ENCODE results near the gene CDO1. TPM values are rescaled to one million over a fixed set of nuclear protein-coding genes. Genes with fewer than 3 reads are reported as not detected.

Gene CDO1
- total and polyA plus RNA-seq, 2 experiments from 2014 or later, result 24.5 to 29.2 TPM

DNA sequence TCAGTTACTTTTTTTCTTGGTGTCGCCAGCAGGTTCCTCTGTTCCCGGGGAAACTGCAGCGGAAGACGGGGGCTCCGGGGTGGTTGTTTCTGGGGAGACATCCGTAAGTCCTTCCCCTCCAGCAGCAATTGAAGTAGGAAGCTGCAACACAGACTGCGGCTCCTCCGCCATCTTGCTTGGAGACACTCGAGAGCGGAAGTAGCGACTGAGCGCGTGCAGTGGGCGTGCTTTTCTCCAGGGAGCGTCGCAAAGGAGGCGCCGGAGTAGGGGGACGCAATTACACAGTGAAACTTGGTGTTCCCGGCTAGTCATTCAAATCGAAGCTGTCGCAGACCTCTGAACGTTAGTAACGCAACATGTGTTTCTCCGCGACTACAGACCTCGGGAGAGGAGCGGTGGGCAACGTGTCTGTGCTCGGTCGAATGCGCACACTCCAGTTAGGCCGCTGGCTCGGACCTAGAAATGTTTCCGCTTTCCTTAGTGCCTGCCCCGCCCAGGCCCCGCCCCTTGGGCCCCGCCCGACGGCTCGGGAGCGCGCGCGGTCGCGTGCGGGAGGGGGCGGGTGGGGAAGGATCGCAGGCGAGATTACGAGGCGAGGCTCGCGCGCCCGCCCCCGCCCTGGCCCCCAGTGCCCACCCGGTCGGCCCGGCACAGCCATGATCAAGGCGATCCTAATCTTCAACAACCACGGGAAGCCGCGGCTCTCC lies 25.1 kb upstream of the CDO1 start, which contains the start of the genes AP3S1 and ATG12:
Gene AP3S1 (plus strand): TSS at position 554 of the 707 bp plus-strand sequence. CDS start 103 bp downstream, at position 657.
Gene ATG12 (minus strand): TSS at position 184 of the 707 bp plus-strand sequence. CDS start 13 bp downstream, at position 171.
- peak within 1 kb of the TSS; percentile 98 for H3K4me2 ChIP-seq
- H3K79me2 ChIP-seq (replicated peaks; ENCODE audit: insufficient read depth), result peaks cover 91% of the 10 kb centered on the region
- peak within 1 kb of the TSS; percentile 83 for H2AFZ ChIP-seq
- Mint-ChIP-seq H3K4me3 (peak within 1 kb of the TSS; percentile 97), H3K9me3 (no peaks in the 10 kb centered on the region), H3K4me1 (peaks cover 33% of the 10 kb centered on the region), H3K36me3 (ENCODE audit: low read depth) (peaks cover 14% of the 10 kb centered on the region), H3K27me3 (ENCODE audit: insufficient read depth, low read depth, poor library complexity) (peaks cover 6% of the 10 kb centered on the region), H3K27ac (peak within 1 kb of the TSS; percentile 99)
- peak within 1 kb of the TSS; percentile 91 for H3K27ac ChIP-seq (ENCODE audit: low read depth)
- H3F3A ChIP-seq (replicated peaks; ENCODE audit: low read depth), result no peaks in the 10 kb centered on the region
- H4K20me1 ChIP-seq (replicated peaks; ENCODE audit: insufficient read depth), result peaks cover 34% of the 10 kb centered on the region
- H3K4me1 ChIP-seq (ENCODE audit: insufficient read depth), result peaks cover 20% of the 10 kb centered on the region
- peaks cover 11% of the 10 kb centered on the region for H3K27me3 ChIP-seq (ENCODE audit: insufficient read depth)
- ATAC-seq, result peak; percentile 85
- TF ChIP-seq, protein P1, sequence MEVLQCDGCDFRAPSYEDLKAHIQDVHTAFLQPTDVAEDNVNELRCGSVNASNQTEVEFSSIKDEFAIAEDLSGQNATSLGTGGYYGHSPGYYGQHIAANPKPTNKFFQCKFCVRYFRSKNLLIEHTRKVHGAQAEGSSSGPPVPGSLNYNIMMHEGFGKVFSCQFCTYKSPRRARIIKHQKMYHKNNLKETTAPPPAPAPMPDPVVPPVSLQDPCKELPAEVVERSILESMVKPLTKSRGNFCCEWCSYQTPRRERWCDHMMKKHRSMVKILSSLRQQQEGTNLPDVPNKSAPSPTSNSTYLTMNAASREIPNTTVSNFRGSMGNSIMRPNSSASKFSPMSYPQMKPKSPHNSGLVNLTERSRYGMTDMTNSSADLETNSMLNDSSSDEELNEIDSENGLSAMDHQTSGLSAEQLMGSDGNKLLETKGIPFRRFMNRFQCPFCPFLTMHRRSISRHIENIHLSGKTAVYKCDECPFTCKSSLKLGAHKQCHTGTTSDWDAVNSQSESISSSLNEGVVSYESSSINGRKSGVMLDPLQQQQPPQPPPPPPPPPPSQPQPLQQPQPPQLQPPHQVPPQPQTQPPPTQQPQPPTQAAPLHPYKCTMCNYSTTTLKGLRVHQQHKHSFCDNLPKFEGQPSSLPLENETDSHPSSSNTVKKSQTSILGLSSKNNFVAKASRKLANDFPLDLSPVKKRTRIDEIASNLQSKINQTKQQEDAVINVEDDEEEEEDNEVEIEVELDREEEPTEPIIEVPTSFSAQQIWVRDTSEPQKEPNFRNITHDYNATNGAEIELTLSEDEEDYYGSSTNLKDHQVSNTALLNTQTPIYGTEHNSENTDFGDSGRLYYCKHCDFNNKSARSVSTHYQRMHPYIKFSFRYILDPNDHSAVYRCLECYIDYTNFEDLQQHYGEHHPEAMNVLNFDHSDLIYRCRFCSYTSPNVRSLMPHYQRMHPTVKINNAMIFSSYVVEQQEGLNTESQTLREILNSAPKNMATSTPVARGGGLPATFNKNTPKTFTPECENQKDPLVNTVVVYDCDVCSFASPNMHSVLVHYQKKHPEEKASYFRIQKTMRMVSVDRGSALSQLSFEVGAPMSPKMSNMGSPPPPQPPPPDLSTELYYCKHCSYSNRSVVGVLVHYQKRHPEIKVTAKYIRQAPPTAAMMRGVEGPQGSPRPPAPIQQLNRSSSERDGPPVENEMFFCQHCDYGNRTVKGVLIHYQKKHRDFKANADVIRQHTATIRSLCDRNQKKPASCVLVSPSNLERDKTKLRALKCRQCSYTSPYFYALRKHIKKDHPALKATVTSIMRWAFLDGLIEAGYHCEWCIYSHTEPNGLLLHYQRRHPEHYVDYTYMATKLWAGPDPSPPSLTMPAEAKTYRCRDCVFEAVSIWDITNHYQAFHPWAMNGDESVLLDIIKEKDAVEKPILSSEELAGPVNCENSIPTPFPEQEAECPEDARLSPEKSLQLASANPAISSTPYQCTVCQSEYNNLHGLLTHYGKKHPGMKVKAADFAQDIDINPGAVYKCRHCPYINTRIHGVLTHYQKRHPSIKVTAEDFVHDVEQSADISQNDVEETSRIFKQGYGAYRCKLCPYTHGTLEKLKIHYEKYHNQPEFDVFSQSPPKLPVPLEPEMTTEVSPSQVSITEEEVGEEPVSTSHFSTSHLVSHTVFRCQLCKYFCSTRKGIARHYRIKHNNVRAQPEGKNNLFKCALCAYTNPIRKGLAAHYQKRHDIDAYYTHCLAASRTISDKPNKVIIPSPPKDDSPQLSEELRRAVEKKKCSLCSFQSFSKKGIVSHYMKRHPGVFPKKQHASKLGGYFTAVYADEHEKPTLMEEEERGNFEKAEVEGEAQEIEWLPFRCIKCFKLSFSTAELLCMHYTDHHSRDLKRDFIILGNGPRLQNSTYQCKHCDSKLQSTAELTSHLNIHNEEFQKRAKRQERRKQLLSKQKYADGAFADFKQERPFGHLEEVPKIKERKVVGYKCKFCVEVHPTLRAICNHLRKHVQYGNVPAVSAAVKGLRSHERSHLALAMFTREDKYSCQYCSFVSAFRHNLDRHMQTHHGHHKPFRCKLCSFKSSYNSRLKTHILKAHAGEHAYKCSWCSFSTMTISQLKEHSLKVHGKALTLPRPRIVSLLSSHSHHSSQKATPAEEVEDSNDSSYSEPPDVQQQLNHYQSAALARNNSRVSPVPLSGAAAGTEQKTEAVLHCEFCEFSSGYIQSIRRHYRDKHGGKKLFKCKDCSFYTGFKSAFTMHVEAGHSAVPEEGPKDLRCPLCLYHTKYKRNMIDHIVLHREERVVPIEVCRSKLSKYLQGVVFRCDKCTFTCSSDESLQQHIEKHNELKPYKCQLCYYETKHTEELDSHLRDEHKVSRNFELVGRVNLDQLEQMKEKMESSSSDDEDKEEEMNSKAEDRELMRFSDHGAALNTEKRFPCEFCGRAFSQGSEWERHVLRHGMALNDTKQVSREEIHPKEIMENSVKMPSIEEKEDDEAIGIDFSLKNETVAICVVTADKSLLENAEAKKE (CRISPR knock-in tag; IDR thresholded peaks at IDR 0.05), result no peak
- no peak for TF ChIP-seq EZH2phosphoT487 (IDR thresholded peaks at IDR 0.05; ENCODE audit: unreplicated experiment)
- TF ChIP-seq POLR2AphosphoS5 (IDR thresholded peaks at IDR 0.05; ENCODE audit: low read depth), result peak; percentile 75
- TF ChIP-seq, protein P2, sequence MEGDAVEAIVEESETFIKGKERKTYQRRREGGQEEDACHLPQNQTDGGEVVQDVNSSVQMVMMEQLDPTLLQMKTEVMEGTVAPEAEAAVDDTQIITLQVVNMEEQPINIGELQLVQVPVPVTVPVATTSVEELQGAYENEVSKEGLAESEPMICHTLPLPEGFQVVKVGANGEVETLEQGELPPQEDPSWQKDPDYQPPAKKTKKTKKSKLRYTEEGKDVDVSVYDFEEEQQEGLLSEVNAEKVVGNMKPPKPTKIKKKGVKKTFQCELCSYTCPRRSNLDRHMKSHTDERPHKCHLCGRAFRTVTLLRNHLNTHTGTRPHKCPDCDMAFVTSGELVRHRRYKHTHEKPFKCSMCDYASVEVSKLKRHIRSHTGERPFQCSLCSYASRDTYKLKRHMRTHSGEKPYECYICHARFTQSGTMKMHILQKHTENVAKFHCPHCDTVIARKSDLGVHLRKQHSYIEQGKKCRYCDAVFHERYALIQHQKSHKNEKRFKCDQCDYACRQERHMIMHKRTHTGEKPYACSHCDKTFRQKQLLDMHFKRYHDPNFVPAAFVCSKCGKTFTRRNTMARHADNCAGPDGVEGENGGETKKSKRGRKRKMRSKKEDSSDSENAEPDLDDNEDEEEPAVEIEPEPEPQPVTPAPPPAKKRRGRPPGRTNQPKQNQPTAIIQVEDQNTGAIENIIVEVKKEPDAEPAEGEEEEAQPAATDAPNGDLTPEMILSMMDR (conservative IDR thresholded peaks at IDR 0.05; ENCODE audit: low read depth in 2 of 2), result no peak
- no peak for TF ChIP-seq STAT1 (IDR thresholded peaks at IDR 0.05; ENCODE audit: unreplicated experiment)
- TF ChIP-seq NANOG (IDR thresholded peaks at IDR 0.05; ENCODE audit: borderline replicate concordance), result no peak
- TF ChIP-seq, protein P3, sequence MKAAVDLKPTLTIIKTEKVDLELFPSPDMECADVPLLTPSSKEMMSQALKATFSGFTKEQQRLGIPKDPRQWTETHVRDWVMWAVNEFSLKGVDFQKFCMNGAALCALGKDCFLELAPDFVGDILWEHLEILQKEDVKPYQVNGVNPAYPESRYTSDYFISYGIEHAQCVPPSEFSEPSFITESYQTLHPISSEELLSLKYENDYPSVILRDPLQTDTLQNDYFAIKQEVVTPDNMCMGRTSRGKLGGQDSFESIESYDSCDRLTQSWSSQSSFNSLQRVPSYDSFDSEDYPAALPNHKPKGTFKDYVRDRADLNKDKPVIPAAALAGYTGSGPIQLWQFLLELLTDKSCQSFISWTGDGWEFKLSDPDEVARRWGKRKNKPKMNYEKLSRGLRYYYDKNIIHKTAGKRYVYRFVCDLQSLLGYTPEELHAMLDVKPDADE (IDR thresholded peaks at IDR 0.05), result peak; percentile 57; the same call in 1 of the 2 replicates
- TF ChIP-seq, protein P4, sequence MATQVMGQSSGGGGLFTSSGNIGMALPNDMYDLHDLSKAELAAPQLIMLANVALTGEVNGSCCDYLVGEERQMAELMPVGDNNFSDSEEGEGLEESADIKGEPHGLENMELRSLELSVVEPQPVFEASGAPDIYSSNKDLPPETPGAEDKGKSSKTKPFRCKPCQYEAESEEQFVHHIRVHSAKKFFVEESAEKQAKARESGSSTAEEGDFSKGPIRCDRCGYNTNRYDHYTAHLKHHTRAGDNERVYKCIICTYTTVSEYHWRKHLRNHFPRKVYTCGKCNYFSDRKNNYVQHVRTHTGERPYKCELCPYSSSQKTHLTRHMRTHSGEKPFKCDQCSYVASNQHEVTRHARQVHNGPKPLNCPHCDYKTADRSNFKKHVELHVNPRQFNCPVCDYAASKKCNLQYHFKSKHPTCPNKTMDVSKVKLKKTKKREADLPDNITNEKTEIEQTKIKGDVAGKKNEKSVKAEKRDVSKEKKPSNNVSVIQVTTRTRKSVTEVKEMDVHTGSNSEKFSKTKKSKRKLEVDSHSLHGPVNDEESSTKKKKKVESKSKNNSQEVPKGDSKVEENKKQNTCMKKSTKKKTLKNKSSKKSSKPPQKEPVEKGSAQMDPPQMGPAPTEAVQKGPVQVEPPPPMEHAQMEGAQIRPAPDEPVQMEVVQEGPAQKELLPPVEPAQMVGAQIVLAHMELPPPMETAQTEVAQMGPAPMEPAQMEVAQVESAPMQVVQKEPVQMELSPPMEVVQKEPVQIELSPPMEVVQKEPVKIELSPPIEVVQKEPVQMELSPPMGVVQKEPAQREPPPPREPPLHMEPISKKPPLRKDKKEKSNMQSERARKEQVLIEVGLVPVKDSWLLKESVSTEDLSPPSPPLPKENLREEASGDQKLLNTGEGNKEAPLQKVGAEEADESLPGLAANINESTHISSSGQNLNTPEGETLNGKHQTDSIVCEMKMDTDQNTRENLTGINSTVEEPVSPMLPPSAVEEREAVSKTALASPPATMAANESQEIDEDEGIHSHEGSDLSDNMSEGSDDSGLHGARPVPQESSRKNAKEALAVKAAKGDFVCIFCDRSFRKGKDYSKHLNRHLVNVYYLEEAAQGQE (IDR thresholded peaks at IDR 0.05; ENCODE audit: unreplicated experiment), result no peak
- no peak for TF ChIP-seq ZNF331 (CRISPR knock-in tag; IDR thresholded peaks at IDR 0.05; ENCODE audit: low read depth)
- no peak for TF ChIP-seq EZH2 (IDR thresholded peaks at IDR 0.05; ENCODE audit: low read depth, unreplicated experiment)
- TF ChIP-seq ZNF114 (CRISPR knock-in tag; IDR thresholded peaks at IDR 0.05), result no peak
- TF ChIP-seq JUNB (IDR thresholded peaks at IDR 0.05; ENCODE audit: unreplicated experiment), result peak; percentile 93
- peak; percentile 85 for TF ChIP-seq CREB1 (CRISPR knock-in tag; IDR thresholded peaks at IDR 0.05; ENCODE audit: low read depth)
- DNase-seq (ENCODE audit: low spot score), result peak; percentile 96
- peak within 1 kb of the TSS; percentile 82 for H3K4me3 ChIP-seq
- H3K36me3 ChIP-seq (ENCODE audit: insufficient read depth), result peaks cover 13% of the 10 kb centered on the region; the same call in 1 of the 2 replicates
- no peaks in the 10 kb centered on the region for H3K9me2 ChIP-seq (ENCODE audit: insufficient read depth)

Data from GM23338 (cell line).